Measurements from ENCODE around the gene SAP30L. TPM values are rescaled to one million over a fixed set of nuclear protein-coding genes. Genes with fewer than 3 reads are reported as not detected.

The SAP30L gene
- total RNA-seq, 3 donors from 2014 or later, result 29.7 to 54.4 (median 43.7) TPM

DNA sequence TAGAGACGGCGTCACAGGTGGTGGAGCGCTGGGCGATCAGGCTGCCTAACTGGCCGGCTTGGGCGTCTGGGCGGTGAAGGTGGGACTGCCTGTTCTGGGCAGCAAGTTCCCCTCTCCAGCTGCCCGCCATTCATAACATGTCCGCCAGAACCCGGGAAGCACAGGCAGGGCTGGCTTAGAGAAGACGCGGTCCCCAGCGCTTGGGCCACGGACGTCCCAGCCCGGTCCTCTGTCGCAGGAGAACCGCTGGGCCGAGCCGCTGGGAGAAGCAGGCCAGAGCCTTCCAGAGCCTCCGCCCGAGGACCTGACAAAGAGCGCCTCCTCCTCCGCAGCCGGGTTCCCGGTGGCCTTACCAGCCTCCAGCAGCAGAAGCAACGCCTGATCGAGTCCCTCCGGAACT is 47.5 kb downstream of the SAP30L start:
- no peak overlapping the region for H3K27ac ChIP-seq
- intact Hi-C loops (cut with DNase I; ENCODE audit: low total_unique reads), result no loop called here
- no peak for TF ChIP-seq POLR2A (IDR thresholded peaks at IDR 0.05)
- TF ChIP-seq, protein P1, sequence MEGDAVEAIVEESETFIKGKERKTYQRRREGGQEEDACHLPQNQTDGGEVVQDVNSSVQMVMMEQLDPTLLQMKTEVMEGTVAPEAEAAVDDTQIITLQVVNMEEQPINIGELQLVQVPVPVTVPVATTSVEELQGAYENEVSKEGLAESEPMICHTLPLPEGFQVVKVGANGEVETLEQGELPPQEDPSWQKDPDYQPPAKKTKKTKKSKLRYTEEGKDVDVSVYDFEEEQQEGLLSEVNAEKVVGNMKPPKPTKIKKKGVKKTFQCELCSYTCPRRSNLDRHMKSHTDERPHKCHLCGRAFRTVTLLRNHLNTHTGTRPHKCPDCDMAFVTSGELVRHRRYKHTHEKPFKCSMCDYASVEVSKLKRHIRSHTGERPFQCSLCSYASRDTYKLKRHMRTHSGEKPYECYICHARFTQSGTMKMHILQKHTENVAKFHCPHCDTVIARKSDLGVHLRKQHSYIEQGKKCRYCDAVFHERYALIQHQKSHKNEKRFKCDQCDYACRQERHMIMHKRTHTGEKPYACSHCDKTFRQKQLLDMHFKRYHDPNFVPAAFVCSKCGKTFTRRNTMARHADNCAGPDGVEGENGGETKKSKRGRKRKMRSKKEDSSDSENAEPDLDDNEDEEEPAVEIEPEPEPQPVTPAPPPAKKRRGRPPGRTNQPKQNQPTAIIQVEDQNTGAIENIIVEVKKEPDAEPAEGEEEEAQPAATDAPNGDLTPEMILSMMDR (IDR thresholded peaks at IDR 0.05), result no peak
- TF ChIP-seq POLR2AphosphoS5 (IDR thresholded peaks at IDR 0.05), result no peak
- no peak for DNase-seq (ENCODE audit: low spot score in 2 of 2)
- no peaks in the 10 kb centered on the region for H3K36me3 ChIP-seq
- no peaks in the 10 kb centered on the region for H3K9me3 ChIP-seq
- H3K27me3 ChIP-seq, result peaks cover 0 to 40% of the 10 kb centered on the region in 2 donors
- no peak overlapping the region for H3K4me3 ChIP-seq
- no peaks in the 10 kb centered on the region for H3K4me1 ChIP-seq

- TF ChIP-seq POLR2A (IDR thresholded peaks at IDR 0.05) (no peak), POLR2AphosphoS5 (IDR thresholded peaks at IDR 0.05) (no peak)
- TF ChIP-seq, protein P1 (IDR thresholded peaks at IDR 0.05), result no peak
- no peaks in the 10 kb centered on the region for H3K36me3 ChIP-seq
- H3K9me3 ChIP-seq, result no peaks in the 10 kb centered on the region
- no peaks in the 10 kb centered on the region for H3K4me1 ChIP-seq
- no peak overlapping the region for H3K27ac ChIP-seq
- intact Hi-C loops (cut with DNase I; ENCODE audit: low total_unique reads), result no loop called here
- no peak overlapping the region for H3K4me3 ChIP-seq
- DNase-seq (ENCODE audit: low spot score in 2 of 2), result no peak
- peaks cover 0 to 33% of the 10 kb centered on the region in 2 donors for H3K27me3 ChIP-seq
Measured at GRCh38 chr5:154494036-154494435, 48.2 kb downstream of the SAP30L start.

- intact Hi-C loops (cut with DNase I; ENCODE audit: low total_unique reads), result no loop called here
- Histone ChIP-seq H3K9me3 (no peaks in the 10 kb centered on the region), H3K4me1 (no peaks in the 10 kb centered on the region), H3K36me3 (no peaks in the 10 kb centered on the region), H3K27ac (no peak overlapping the region), H3K27me3 (peaks cover 0 to 8% of the 10 kb centered on the region in 2 donors), H3K4me3 (no peak overlapping the region)
- TF ChIP-seq, protein P1 (IDR thresholded peaks at IDR 0.05), result no peak
- TF ChIP-seq POLR2A (IDR thresholded peaks at IDR 0.05), result no peak
- no peak for TF ChIP-seq POLR2AphosphoS5 (IDR thresholded peaks at IDR 0.05)
- DNase-seq (ENCODE audit: low spot score in 2 of 2), result no peak
Measured at GRCh38 chr5:154498591-154498990, 52.8 kb downstream of the SAP30L start.

- no peaks in the 10 kb centered on the region for H3K9me3 ChIP-seq
- H3K27ac ChIP-seq, result no peak overlapping the region
- no peak for TF ChIP-seq POLR2A (IDR thresholded peaks at IDR 0.05)
- TF ChIP-seq, protein P1 (IDR thresholded peaks at IDR 0.05), result no peak
- TF ChIP-seq POLR2AphosphoS5 (IDR thresholded peaks at IDR 0.05), result no peak
- no peaks in the 10 kb centered on the region for H3K36me3 ChIP-seq
- H3K4me1 ChIP-seq, result no peaks in the 10 kb centered on the region
- intact Hi-C loops (cut with DNase I; ENCODE audit: low total_unique reads), result no loop called here
- H3K4me3 ChIP-seq, result no peak overlapping the region
- no peak for DNase-seq (ENCODE audit: low spot score in 2 of 2)
- H3K27me3 ChIP-seq, result peaks cover 0 to 7% of the 10 kb centered on the region in 2 donors
Measured at GRCh38 chr5:154498994-154499393, 53.2 kb downstream of the SAP30L start.

GRCh38 chr5:154501566-154501965 is 55.8 kb downstream of the SAP30L start:
- DNase-seq (ENCODE audit: low spot score in 2 of 2), result no peak
- H3K36me3 ChIP-seq, result no peaks in the 10 kb centered on the region
- H3K27ac ChIP-seq, result no peak overlapping the region
- intact Hi-C loops (cut with DNase I; ENCODE audit: low total_unique reads), result no loop called here
- TF ChIP-seq, protein P1 (IDR thresholded peaks at IDR 0.05), result no peak
- TF ChIP-seq POLR2A (IDR thresholded peaks at IDR 0.05) (no peak), POLR2AphosphoS5 (IDR thresholded peaks at IDR 0.05) (no peak)
- no peaks in the 10 kb centered on the region for H3K9me3 ChIP-seq
- H3K27me3 ChIP-seq, result no peaks in the 10 kb centered on the region
- no peak overlapping the region for H3K4me3 ChIP-seq
- no peaks in the 10 kb centered on the region for H3K4me1 ChIP-seq

All from breast epithelium (tissue), 4 donors.